SHP77 treated with DMSO at 0.1 percent for 48 hours (cell line): ENCODE data around the gene RGMA.

Experiments
- DNase-seq: peaks from one replicate; lab custom pipeline; 2025; lab: John Stamatoyannopoulos, UW

The RGMA gene

GRCh38 chr15:93017526-93017925 is 71.5 kb downstream of the RGMA start:
- DNase-seq, result no peak

- no peak for DNase-seq
Measured at GRCh38 chr15:93012786-93013185, 76.2 kb downstream of the RGMA start.

- no peak for DNase-seq
Measured at GRCh38 chr15:93007994-93008393, 81.0 kb downstream of the RGMA start.

GRCh38 chr15:93005133-93005532 is 83.9 kb downstream of the RGMA start:
- no peak for DNase-seq

- DNase-seq, result no peak
Measured at GRCh38 chr15:93001881-93002280, 87.1 kb downstream of the RGMA start.

GRCh38 chr15:93001156-93001555 is 87.9 kb downstream of the RGMA start:
- no peak for DNase-seq

- no peak for DNase-seq
Measured at GRCh38 chr15:92997821-92998220, 91.2 kb downstream of the RGMA start.

- DNase-seq, result no peak
Measured at GRCh38 chr15:92992720-92993119, 96.3 kb downstream of the RGMA start.

- DNase-seq, result no peak
Measured at GRCh38 chr15:92990031-92990430, 99.0 kb downstream of the RGMA start.

GRCh38 chr15:92989470-92989869 is 99.5 kb downstream of the RGMA start:
- no peak for DNase-seq
